HCT116 (cell line): ENCODE measurements around the gene SYNE2. TPM values are rescaled to one million over a fixed set of nuclear protein-coding genes. Genes with fewer than 3 reads are reported as not detected.

Experiments
- ATAC-seq: fragments of 200-7000 bp; cut with Tn5 transposase; 2 replicates; pipeline ENCODE4 v1.9.1; 2020; ENCODE audit warnings: mild to moderate bottlenecking, moderate library complexity
- BruUV-seq: library from RNA; stranded (reverse); fragments of 400-500 nt; replicated peaks from 2 replicates; lab custom pipeline; 2021; lab: Mats Ljungman, UMichigan
- CTCF ChIA-PET: fragments of 300-600 bp; sonication (Branson Sonifier 250); formaldehyde crosslinking; loops from one replicate; lab custom pipeline; 2021; ENCODE audit warnings: antibody characterized with exemption; lab: Charles Lee
- POLR2A ChIA-PET: fragments of 300-600, 350-600 bp; sonication (Branson Sonifier 250); formaldehyde crosslinking; loops from one replicate; lab custom pipeline; 2021; ENCODE audit warnings: antibody characterized with exemption; lab: Charles Lee
- RAD21 ChIA-PET, 2 experiments: fragments of 300-600 bp; sonication (Branson Sonifier 250); formaldehyde crosslinking; loops; one replicate each; lab custom pipeline; 2023; ENCODE audit warnings: low total read pairs in 2 of 2; ENCODE audit not compliant: uncharacterized antibody in 2 of 2, unreplicated experiment in 2 of 2, low non-redundant PET in 1 of 2; lab: Charles Lee
- DNase-seq: peaks from one replicate; pipeline ENCODE4 v3.0.0-alpha.2; 2010; ENCODE audit warnings: low read depth, low spot score
- H2AFZ ChIP-seq: fragments of 200-600 bp; shearing (Covaris generic), sonication (generic); 2 replicates; pipeline ENCODE4 v1.6.1; 2017; ENCODE audit warnings: low read depth, mixed run types, mixed read lengths, antibody characterized with exemption, low read length; ENCODE audit not compliant: poor library complexity, severe bottlenecking
- H3K27ac ChIP-seq: 2 replicates; pipeline ENCODE4 v1.5.1; 2012; ENCODE audit warnings: low read depth, low read length
- H3K27me3 ChIP-seq: fragments of 200-600 bp; sonication (generic); 2 replicates; pipeline ENCODE4 v1.6.1; 2016; ENCODE audit warnings: mixed run types, low read length, mixed read lengths; ENCODE audit not compliant: insufficient read depth
- H3K36me3 ChIP-seq, 2 experiments: fragments of 200-500 bp in 1 of 2; fragments of 200-600 bp in 1 of 2; sonication (Bioruptor generic) in 1 of 2; sonication (generic) in 1 of 2; 2 replicates each; pipeline versions ENCODE4 v1.5.1 to v1.6.1; 2014 to 2016; ENCODE audit warnings: low read length in 2 of 2, inconsistent platforms in 1 of 2, mixed read lengths in 1 of 2, mixed run types in 1 of 2; ENCODE audit not compliant: insufficient read depth in 2 of 2, control insufficient read depth in 1 of 2
- H3K4me1 ChIP-seq, 2 experiments: fragments of 200-600 bp in 1 of 2; sonication (generic) in 1 of 2; 2 replicates each; pipeline versions ENCODE4 v1.5.1 to v1.6.1; 2012 to 2017; ENCODE audit warnings: low read length in 2 of 2, inconsistent platforms in 1 of 2, mild to moderate bottlenecking in 1 of 2, mixed read lengths in 1 of 2, mixed run types in 1 of 2, moderate library complexity in 1 of 2; ENCODE audit not compliant: insufficient read depth in 2 of 2, control insufficient read depth in 1 of 2
- H3K4me2 ChIP-seq: fragments of 200-600 bp; sonication (generic); 2 replicates; pipeline ENCODE4 v1.6.1; 2017; ENCODE audit warnings: mixed run types, low read length, mixed read lengths
- H3K4me3 ChIP-seq, 2 experiments: fragments of 200-600 bp in 1 of 2; sonication (generic) in 1 of 2; replicated peaks in 1 of 2; 2 replicates each; pipeline ENCODE4 v1.5.1; 2011 to 2016; ENCODE audit warnings: low read length in 2 of 2, control low read depth in 1 of 2, low read depth in 1 of 2, mild to moderate bottlenecking in 1 of 2, mixed read lengths in 1 of 2, mixed run types in 1 of 2
- H3K79me2 ChIP-seq: fragments of 200-600 bp; sonication (generic); 2 replicates; pipeline ENCODE4 v1.6.1; 2017; ENCODE audit warnings: mild to moderate bottlenecking, mixed run types, low read length, moderate library complexity, mixed read lengths; ENCODE audit not compliant: insufficient read depth
- H3K9ac ChIP-seq: fragments of 200-600 bp; sonication (generic); 2 replicates; pipeline ENCODE4 v1.6.1; 2016; ENCODE audit warnings: low read length, mixed read lengths
- H3K9me2 ChIP-seq: fragments of 200-600 bp; sonication (generic), shearing (Covaris generic); 2 replicates; pipeline ENCODE4 v1.6.1; 2017; ENCODE audit warnings: mixed run types, mild to moderate bottlenecking, moderate library complexity; ENCODE audit not compliant: insufficient read depth
- H3K9me3 ChIP-seq, 2 experiments: fragments of 200-500 bp in 1 of 2; fragments of 200-600 bp in 1 of 2; sonication (Bioruptor generic) in 1 of 2; sonication (generic) in 1 of 2; 2 replicates each; pipeline ENCODE4 v1.6.1; 2014 to 2017; ENCODE audit warnings: low read length in 2 of 2, mixed read lengths in 2 of 2, inconsistent platforms in 1 of 2, low read depth in 1 of 2, mild to moderate bottlenecking in 1 of 2, mixed run types in 1 of 2, moderate library complexity in 1 of 2; ENCODE audit not compliant: control insufficient read depth in 1 of 2, insufficient read depth in 1 of 2
- H4K20me1 ChIP-seq: fragments of 200-600 bp; sonication (generic), shearing (Covaris generic); 2 replicates; pipeline ENCODE4 v1.6.1; 2017; ENCODE audit warnings: mixed run types, mild to moderate bottlenecking, moderate library complexity; ENCODE audit not compliant: insufficient read depth
- CTCF ChIP-seq, 3 experiments: fragments of 200-600 bp in 1 of 3; sonication (generic) in 1 of 3; IDR thresholded peaks in 2 of 3; conservative IDR thresholded peaks in 1 of 3; 2 replicates each; pipeline ENCODE4 v1.5.1; 2012 to 2017; ENCODE audit warnings: low read depth in 2 of 3, low read length in 2 of 3, antibody characterized with exemption in 1 of 3, borderline replicate concordance in 1 of 3, control low read depth in 1 of 3, mild to moderate bottlenecking in 1 of 3, mixed read lengths in 1 of 3, mixed run types in 1 of 3, moderate library complexity in 1 of 3; ENCODE audit not compliant: insufficient read depth in 1 of 3
- POLR2AphosphoS5 ChIP-seq: IDR thresholded peaks from 2 replicates; pipeline ENCODE4 v1.6.1; 2011; ENCODE audit warnings: mild to moderate bottlenecking, low read depth, low read length, moderate library complexity
- RAD21 ChIP-seq: IDR thresholded peaks from 2 replicates; pipeline ENCODE4 v1.6.1; 2012; ENCODE audit warnings: low read depth, mild to moderate bottlenecking
- SP1 ChIP-seq: IDR thresholded peaks from 2 replicates; pipeline ENCODE4 v1.6.1; 2012; ENCODE audit warnings: low read depth
- ZBTB33 ChIP-seq: IDR thresholded peaks from 2 replicates; pipeline ENCODE4 v1.6.1; 2011; ENCODE audit warnings: mild to moderate bottlenecking, low read length, moderate library complexity; ENCODE audit not compliant: insufficient replicate concordance; ENCODE audit errors: extremely low read depth
- intact Hi-C: fragments of 100-400 bp; cut with micrococcal nuclease; formaldehyde crosslinking; loops from 2 replicates; pipeline ENCODE4 v1.10.0; 2022
- total RNA-seq: library from RNA; stranded (reverse); gene quantifications from one replicate; pipeline ENCODE4 v1.2.1, GENCODE V29; 2021; ENCODE audit not compliant: unreplicated experiment

The SYNE2 gene
- total RNA-seq, 1 experiment from 2014 or later, result 28.8 TPM

- no peaks in the 10 kb centered on the region for H4K20me1 ChIP-seq
- CTCF ChIA-PET, result no interaction called here
- no peak overlapping the region for H3K4me3 ChIP-seq
- H3K79me2 ChIP-seq, result no peaks in the 10 kb centered on the region
- no peaks in the 10 kb centered on the region for H3K4me1 ChIP-seq
- BruUV-seq, result no TSS peak
- no peak overlapping the region for H2AFZ ChIP-seq
- H3K36me3 ChIP-seq, result peaks cover 0 to 5% of the 10 kb centered on the region in 2 experiments; a peak in 1 of 4 replicates
- no peaks in the 10 kb centered on the region for H3K9me3 ChIP-seq
- no peak overlapping the region for H3K27ac ChIP-seq
- RAD21 ChIA-PET, result no interaction called here
- H3K9ac ChIP-seq, result no peak overlapping the region
- H3K27me3 ChIP-seq, result no peaks in the 10 kb centered on the region
- intact Hi-C loops, result no loop called here
- no peak overlapping the region for H3K4me2 ChIP-seq
- no peak for TF ChIP-seq CTCF (IDR thresholded peaks at IDR 0.05 in 2 of 3, conservative IDR thresholded peaks at IDR 0.05 in 1 of 3; ENCODE audit: borderline replicate concordance in 1 of 3, insufficient read depth in 1 of 3, low read depth in 2 of 3, low read length in 2 of 3)
- no peak for TF ChIP-seq POLR2AphosphoS5
- no peak for TF ChIP-seq SP1
- TF ChIP-seq ZBTB33, result no peak
- TF ChIP-seq RAD21, result no peak
- H3K9me2 ChIP-seq, result no peaks in the 10 kb centered on the region
- POLR2A ChIA-PET, result no interaction called here
- no peak for DNase-seq
- ATAC-seq, result no peak
Observed at GRCh38 chr14:64174922-64175782, 322.3 kb downstream of the SYNE2 start.
